ENCODE results near the gene SDK1.

The SDK1 gene

GRCh38 chr7:4001742-4002141, 700.7 kb downstream of the SDK1 start:
- DNase-seq = no peak

GRCh38 chr7:4003503-4003902, 702.5 kb downstream of the SDK1 start:
- no peak for DNase-seq

- peak; percentile 93 for DNase-seq
Measured at GRCh38 chr7:4006687-4007086, 705.6 kb downstream of the SDK1 start.

- no peak for DNase-seq
Measured at GRCh38 chr7:4009211-4010060, 708.4 kb downstream of the SDK1 start.

GRCh38 chr7:4010061-4010605, 709.1 kb downstream of the SDK1 start:
- no peak for DNase-seq

DNA sequence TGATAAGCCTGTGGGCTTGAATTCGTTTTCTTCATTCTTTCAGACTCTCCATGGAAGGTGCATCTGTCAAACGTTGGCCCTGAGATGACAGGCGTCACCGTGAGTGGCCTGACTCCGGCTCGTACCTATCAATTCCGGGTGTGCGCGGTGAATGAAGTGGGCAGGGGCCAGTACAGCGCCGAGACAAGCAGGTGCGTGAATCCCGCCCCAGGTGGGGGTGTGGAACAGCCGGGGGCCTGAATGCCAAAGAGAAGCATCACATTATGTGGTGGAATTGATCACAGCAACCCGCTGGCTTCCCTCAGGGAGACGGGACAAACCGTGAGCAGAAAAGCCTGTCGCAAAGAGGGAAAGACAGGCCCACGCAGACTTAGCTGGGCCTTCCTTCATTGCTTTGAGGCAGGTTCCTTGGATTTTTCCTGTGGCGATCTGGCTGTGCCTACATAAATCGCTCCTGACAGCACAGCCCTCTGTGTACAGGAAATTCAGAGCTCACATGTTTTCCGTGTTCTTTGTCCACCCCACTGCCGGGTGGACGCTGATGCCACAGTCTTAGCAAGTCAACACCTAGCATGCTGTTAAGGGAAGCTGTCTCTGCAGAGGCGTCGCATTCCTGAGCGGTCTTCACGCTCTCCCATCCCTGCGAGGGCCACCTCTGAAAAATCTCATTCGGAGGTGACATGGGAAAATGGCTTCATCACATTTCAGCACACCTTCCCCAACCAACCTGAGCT, 710.0 kb downstream of the SDK1 start:
- no peak for DNase-seq

DNA sequence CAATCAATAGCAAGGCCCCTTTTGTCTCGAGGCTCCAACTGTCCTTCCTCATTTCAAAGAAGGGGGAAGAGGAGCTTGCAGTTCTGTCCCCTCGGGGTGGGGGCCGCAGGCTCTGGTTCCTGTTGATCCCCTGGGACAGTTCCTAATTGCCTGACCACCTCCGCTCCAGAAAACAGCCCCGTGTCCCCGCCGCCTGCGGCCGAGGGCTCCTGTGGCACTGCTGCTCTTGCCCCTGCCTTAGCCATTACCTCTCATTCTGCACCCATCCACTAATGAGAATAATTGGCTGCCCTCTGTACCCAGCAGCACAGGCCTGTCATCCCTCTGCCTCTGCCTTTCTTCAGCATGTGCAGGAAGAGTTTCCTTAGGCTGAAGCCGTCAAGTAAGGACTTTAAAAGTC, 712.7 kb downstream of the SDK1 start:
- no peak for DNase-seq

DNA sequence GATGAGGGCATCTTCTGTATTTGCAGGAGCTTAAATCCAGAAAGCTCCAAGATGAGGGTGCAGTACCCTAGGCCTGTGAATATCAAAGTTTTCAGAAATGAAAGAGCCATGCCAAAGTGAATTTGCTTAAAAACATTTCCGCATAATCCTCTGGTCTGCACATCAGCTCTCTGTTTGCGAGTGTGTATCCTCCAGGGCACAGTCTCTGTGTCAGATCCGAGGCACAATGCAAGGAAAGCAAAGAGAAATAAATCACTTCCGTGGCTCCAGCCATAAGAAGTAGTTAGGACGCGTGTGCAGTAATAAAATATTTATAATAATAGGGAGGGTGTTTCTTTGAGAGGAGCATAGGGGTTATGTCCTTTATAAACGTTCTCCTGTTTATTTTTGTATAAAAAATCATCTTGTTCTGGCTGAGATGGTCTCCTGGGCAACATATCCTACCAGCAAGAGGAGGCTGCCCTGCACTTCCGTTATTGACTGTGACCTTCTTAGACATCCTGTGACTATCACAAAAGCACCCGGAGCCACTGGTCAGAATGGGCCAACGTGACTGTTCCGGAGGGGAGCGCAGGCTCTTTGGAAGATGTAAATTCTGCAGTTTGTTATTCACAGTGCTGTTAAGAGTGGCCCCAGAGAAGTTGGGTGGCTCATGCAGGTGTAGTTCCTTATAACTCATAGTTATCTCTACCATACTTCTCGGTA, 713.4 kb downstream of the SDK1 start:
- DNase-seq = no peak

DNA sequence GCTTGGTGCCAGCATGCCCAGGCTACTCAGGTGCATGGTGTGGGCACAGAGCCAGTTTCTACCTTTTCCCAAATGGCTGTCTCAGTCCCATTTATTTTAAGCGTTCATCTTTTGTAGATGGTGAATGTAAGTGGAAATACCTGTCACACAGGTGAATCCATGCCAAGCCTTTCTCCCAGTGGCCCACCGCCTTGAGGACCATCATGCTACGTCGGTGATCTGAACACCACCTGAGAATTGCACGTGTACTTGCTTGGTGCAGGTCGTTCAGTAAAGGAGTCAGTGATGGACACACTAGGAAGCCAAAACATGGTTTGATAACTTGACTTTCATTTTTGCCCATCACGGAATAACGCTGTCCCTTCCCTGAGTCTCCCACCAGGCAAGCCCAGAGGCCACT, 714.3 kb downstream of the SDK1 start:
- DNase-seq = no peak

DNA sequence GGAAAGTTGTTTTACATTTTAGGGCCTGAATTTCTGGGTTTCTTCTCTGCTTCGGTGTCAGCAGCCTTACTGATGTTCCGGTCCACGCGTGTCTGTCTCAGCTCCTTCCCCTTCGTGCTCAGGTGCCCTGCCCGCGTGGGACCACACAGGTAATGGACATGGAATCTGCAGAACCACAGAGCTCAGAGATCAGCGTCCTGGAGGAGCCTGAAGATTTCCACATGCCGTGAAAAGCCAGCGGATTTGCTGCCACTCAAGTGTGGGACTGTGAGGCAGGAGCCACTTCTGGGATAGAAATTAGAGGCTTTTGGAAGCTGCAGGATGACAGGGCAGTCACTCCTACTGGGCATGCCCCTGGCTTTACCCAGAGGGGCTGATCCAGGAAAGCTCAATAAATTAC, 714.9 kb downstream of the SDK1 start:
- no peak for DNase-seq

DNA sequence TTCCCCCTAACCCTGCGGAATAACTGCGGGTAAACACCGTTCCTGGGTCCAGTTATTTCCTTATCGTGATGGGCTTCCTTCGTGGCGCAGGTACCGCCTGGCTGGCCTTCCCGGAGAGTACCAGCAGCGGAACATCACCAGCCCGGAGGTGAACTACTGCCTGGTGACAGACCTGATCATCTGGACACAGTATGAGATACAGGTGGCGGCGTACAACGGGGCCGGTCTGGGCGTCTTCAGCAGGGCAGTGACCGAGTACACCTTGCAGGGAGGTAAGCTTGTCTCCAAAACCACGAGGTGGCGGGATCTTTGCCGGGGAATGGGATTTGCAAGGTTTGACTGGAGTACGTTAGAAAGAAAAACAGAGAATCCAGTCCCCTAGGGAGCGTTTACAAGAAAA, 716.0 kb downstream of the SDK1 start:
- DNase-seq = no peak

DNA sequence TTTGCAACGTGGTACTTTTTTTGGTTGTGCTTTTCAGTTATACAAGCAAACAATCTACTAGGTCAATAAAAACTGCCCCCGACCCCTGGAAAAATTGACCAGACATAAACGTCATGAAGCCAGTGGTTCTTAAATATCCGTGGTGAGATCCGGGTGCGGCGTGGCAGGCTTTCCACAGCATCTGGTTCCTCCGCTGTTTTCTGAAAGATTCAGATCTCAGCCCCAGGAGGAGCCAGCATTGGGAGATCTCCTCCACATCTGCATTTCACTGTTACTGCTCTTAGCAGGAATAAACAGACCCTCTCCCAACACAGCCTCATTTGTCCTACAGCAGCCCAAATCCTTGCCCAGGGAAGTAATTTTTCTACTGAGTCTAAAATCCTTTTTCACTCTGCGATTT, 716.7 kb downstream of the SDK1 start:
- no peak for DNase-seq

DNA sequence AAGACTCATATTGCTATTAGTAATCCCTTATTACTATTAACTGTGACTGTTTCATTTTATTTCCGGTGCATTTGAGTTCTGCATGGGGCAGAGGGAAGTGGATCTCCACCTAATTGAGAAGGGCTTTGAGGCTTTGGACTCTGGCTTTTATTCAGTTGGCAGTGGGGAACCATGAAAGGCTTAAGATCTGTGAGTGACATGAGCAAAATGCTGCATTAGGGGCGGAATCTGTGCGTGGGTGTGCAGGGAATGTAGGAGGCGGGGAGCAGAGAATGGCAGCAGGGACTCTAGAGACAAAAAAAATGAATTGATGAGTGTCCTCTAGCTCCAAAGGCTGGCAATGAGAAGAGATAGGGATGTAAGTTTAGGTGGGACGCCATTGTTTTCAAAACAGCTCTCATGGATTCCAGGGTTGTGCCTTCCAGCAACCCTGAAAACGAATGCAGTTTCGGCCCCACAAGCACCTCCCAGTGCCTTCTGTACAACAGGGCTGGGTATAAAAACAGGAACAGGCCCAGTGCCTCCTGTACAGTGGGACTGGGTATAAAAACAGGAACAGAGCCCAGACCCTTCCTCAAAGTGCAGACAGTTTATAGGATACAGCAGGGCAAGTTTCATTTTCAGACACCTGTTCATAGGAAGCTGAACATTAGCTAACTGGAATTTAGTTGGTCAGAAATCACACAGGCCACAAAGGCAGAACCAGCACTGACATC, 717.7 kb downstream of the SDK1 start:
- DNase-seq = no peak

GRCh38 chr7:4020086-4020485, 719.0 kb downstream of the SDK1 start:
- DNase-seq = no peak

DNA sequence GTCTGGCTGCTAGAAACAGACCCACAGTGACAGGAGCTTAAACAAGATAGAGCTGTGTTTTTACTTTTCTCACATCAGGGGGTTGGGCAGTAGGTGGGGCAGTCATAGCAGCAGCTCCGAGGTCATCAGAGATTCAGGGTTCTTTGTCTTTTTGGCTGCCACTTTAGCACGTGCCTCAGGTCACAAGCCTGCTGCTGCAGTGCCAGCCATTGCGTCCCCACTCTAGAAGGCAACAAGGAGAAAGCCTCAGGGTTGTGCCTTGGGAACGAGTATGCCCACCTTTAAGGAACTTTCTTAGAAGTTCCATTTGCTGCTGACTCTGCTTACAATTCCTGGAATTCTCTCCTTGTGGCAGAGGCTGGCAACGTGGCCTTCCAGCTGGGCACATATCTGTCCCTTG, 720.4 kb downstream of the SDK1 start:
- no peak for DNase-seq

DNA sequence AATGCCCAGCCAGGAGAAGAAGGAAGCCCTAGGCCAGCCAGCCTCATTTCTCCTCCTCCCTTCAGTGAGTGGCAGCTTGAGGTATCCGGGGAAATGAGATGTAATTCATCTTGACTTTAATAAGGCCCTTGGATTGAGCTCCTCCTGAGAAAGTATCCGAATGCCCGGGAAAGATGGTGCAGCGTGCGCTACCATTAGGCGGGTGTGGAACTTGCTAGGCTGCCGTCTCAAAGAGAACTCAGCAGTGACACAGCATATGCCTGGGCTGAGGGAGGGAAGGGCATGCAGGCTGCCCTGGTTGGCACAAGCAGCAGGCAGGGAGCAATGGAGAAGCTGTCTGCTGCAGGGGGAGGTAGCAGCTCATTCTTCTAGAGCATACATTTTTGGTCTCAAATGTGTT, 721.2 kb downstream of the SDK1 start:
- no peak for DNase-seq

DNA sequence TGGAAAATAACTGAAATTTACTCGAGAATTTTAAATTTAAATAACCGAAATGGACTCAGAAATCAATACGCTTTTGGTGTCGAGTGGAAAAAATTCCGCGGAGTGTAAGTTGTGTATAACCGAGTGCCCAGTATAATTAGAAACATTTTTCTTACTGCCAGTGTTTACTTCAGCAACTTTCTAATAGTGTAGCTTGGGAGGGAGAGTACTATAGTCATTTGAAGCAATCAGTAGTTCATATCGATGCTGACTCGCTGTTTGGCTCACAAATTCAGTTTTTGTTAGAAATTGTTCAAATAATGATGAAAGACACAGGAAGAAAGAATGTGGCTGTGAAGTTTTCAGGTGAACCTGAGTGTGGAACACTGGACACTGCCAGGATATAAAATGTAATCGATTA, 722.5 kb downstream of the SDK1 start:
- DNase-seq = no peak

- DNase-seq = no peak
Measured at GRCh38 chr7:4024133-4024532, 723.1 kb downstream of the SDK1 start.

- no peak for DNase-seq
Measured at GRCh38 chr7:4024806-4025205, 723.8 kb downstream of the SDK1 start.

GRCh38 chr7:4025210-4025609, 724.2 kb downstream of the SDK1 start:
- DNase-seq = no peak

GRCh38 chr7:4025694-4026615, 724.9 kb downstream of the SDK1 start:
- no peak for DNase-seq
